ENCODE data around the gene C1orf21. TPM values are rescaled to one million over a fixed set of nuclear protein-coding genes. Genes with fewer than 3 reads are reported as not detected.

C1orf21 gene
- polyA plus RNA-seq, 1 donor (not counting 4 experiments of a cell fraction or from before 2014, with no cell fraction given): 44.3 TPM

- H3K27ac ChIP-seq (ENCODE audit: control insufficient read depth, insufficient read depth, low read length): no peak overlapping the region
Measured at GRCh38 chr1:184487531-184488193, 100.8 kb downstream of the C1orf21 start.

DNA sequence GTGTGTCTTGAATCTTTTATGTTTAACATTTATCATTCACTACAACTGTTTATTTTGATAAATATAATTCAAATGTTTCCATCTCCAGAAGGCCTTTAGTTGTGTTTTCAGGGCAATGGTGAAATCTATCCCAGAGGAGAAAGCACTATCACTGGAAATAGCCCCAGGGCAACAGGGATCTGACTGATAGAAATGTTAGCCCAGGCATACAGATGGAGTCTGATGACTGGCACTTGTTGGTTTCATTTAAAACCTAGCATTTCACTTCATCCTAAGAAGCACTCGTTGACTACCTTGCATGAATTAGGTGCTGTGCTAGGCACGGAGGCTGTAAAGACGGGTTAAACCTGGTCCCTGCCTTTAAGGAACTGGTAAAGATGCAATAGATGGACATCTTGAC, 103.1 kb downstream of the C1orf21 start:
- Histone ChIP-seq H4K20me1 (ENCODE audit: control insufficient read depth, extremely low read depth, insufficient read depth, low read length) (no peaks in the 10 kb centered on the region), H3K36me3 (ENCODE audit: control insufficient read depth in 2 of 2, extremely low read depth in 1 of 2, insufficient read depth in 2 of 2, low read length in 2 of 2) (no peaks in the 10 kb centered on the region), H3K79me2 (ENCODE audit: control insufficient read depth, insufficient read depth, low read length) (peaks cover 35% of the 10 kb centered on the region), H2AFZ (ENCODE audit: control insufficient read depth, low read length) (no peak overlapping the region), H3K4me3 (ENCODE audit: control insufficient read depth in 2 of 3, extremely low read depth in 1 of 3, insufficient read depth in 2 of 3, low read depth in 1 of 3, low read length in 3 of 3) (no peak overlapping the region), H3K9me1 (ENCODE audit: control insufficient read depth, extremely low read depth, insufficient read depth, low read length) (no peaks in the 10 kb centered on the region), H3K9me3 (ENCODE audit: control insufficient read depth, low read depth, low read length) (no peaks in the 10 kb centered on the region), H3K9ac (ENCODE audit: control insufficient read depth, extremely low read depth, insufficient read depth, low read length) (no peak overlapping the region), H3K27ac (ENCODE audit: control insufficient read depth, insufficient read depth, low read length) (no peak overlapping the region), H3K4me1 (ENCODE audit: control insufficient read depth, extremely low read depth, insufficient read depth, low read length) (peaks cover 42% of the 10 kb centered on the region), H3K27me3 (ENCODE audit: control insufficient read depth, extremely low read depth, insufficient read depth, low read length) (no peaks in the 10 kb centered on the region), H3K4me2 (ENCODE audit: control insufficient read depth, extremely low read depth, insufficient read depth, low read depth, low read length) (no peak overlapping the region)
- DNase-seq (ENCODE audit: low read depth, low spot score) (no peak), FAIRE-seq (no peak)
- dilution Hi-C loops (cut with MboI; ENCODE audit: extremely low pct_ligation_motif_present, low sequenced_read_pairs): no loop called here
- TF ChIP-seq CTCF (optimal IDR thresholded peaks at IDR 0.05 in 1 of 3, IDR thresholded peaks at IDR 0.05 in 1 of 3, conservative IDR thresholded peaks at IDR 0.05 in 1 of 3; ENCODE audit: extremely low read depth in 1 of 3, insufficient read depth in 2 of 3, low read length in 3 of 3) (no peak), EZH2 (IDR thresholded peaks at IDR 0.05; ENCODE audit: low read length) (no peak)

More at GRCh38 chr1:184487531-184488193, 100.8 kb downstream of the C1orf21 start:
- FAIRE-seq (no peak), DNase-seq (ENCODE audit: low read depth, low spot score) (no peak)
- Histone ChIP-seq H3K36me3 (ENCODE audit: control insufficient read depth in 2 of 2, extremely low read depth in 1 of 2, insufficient read depth in 2 of 2, low read length in 2 of 2) (no peaks in the 10 kb centered on the region), H3K27me3 (ENCODE audit: control insufficient read depth, extremely low read depth, insufficient read depth, low read length) (no peaks in the 10 kb centered on the region), H3K4me2 (ENCODE audit: control insufficient read depth, extremely low read depth, insufficient read depth, low read depth, low read length) (no peak overlapping the region), H2AFZ (ENCODE audit: control insufficient read depth, low read length) (no peak overlapping the region), H3K4me3 (ENCODE audit: control insufficient read depth in 2 of 3, extremely low read depth in 1 of 3, insufficient read depth in 2 of 3, low read depth in 1 of 3, low read length in 3 of 3) (no peak overlapping the region), H3K9me1 (ENCODE audit: control insufficient read depth, extremely low read depth, insufficient read depth, low read length) (no peaks in the 10 kb centered on the region), H3K4me1 (ENCODE audit: control insufficient read depth, extremely low read depth, insufficient read depth, low read length) (peaks cover 46% of the 10 kb centered on the region), H3K9me3 (ENCODE audit: control insufficient read depth, low read depth, low read length) (no peaks in the 10 kb centered on the region), H4K20me1 (ENCODE audit: control insufficient read depth, extremely low read depth, insufficient read depth, low read length) (no peaks in the 10 kb centered on the region), H3K9ac (ENCODE audit: control insufficient read depth, extremely low read depth, insufficient read depth, low read length) (no peak overlapping the region), H3K79me2 (ENCODE audit: control insufficient read depth, insufficient read depth, low read length) (peaks cover 33% of the 10 kb centered on the region)
- no peak for TF ChIP-seq CTCF (optimal IDR thresholded peaks at IDR 0.05 in 1 of 3, IDR thresholded peaks at IDR 0.05 in 1 of 3, conservative IDR thresholded peaks at IDR 0.05 in 1 of 3; ENCODE audit: extremely low read depth in 1 of 3, insufficient read depth in 2 of 3, low read length in 3 of 3)
- TF ChIP-seq EZH2 (IDR thresholded peaks at IDR 0.05; ENCODE audit: low read length): no peak
- dilution Hi-C loops (cut with MboI; ENCODE audit: extremely low pct_ligation_motif_present, low sequenced_read_pairs): no loop called here
